ENCODE measurements around the gene TRIM46.

Gene TRIM46, protein sequence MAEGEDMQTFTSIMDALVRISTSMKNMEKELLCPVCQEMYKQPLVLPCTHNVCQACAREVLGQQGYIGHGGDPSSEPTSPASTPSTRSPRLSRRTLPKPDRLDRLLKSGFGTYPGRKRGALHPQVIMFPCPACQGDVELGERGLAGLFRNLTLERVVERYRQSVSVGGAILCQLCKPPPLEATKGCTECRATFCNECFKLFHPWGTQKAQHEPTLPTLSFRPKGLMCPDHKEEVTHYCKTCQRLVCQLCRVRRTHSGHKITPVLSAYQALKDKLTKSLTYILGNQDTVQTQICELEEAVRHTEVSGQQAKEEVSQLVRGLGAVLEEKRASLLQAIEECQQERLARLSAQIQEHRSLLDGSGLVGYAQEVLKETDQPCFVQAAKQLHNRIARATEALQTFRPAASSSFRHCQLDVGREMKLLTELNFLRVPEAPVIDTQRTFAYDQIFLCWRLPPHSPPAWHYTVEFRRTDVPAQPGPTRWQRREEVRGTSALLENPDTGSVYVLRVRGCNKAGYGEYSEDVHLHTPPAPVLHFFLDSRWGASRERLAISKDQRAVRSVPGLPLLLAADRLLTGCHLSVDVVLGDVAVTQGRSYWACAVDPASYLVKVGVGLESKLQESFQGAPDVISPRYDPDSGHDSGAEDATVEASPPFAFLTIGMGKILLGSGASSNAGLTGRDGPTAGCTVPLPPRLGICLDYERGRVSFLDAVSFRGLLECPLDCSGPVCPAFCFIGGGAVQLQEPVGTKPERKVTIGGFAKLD

DNA sequence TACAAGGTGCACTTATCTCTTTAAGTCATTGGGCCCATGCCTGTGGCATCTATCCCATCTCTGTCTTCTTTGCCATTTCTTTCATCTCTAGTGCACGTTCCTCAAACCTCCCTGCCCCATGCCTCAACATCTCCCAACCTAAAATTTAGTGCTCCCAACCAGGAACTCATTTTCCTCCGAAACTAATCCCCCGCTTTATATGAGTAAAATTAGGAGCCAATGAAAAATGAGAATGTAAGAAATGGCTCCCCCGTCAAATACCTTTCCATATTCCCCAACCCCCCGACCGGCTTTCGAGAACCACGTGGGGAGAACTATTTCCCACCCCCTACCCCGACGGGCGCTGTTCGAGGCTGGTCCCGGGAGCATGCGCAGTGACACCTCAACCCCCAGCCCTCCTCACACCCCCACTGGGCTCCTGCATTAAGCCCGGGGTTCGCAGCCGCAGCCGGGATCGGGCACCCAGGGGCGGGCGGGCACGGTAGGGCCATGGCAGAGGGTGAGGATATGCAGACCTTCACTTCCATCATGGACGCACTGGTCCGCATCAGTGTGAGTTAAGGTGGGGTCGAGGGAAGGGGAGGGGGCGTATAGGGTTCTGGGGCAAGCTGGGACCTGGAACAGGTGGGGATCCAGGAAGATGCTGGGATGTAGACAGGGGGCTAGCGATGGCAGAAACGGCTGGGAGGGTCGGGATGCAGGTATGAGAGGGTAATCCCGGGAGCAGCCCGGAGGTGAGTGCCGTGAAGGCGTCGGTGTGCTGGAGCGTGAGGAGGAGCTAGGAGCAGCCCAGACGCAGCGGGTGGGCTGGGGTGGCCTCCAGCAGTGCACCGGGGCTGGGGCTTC lies at the start of gene TRIM46:
Gene TRIM46 (plus strand): TSS at position 372 of the 846 bp plus-strand sequence. CDS start 118 bp downstream, at position 490.
- DNase-seq: no peak

DNA sequence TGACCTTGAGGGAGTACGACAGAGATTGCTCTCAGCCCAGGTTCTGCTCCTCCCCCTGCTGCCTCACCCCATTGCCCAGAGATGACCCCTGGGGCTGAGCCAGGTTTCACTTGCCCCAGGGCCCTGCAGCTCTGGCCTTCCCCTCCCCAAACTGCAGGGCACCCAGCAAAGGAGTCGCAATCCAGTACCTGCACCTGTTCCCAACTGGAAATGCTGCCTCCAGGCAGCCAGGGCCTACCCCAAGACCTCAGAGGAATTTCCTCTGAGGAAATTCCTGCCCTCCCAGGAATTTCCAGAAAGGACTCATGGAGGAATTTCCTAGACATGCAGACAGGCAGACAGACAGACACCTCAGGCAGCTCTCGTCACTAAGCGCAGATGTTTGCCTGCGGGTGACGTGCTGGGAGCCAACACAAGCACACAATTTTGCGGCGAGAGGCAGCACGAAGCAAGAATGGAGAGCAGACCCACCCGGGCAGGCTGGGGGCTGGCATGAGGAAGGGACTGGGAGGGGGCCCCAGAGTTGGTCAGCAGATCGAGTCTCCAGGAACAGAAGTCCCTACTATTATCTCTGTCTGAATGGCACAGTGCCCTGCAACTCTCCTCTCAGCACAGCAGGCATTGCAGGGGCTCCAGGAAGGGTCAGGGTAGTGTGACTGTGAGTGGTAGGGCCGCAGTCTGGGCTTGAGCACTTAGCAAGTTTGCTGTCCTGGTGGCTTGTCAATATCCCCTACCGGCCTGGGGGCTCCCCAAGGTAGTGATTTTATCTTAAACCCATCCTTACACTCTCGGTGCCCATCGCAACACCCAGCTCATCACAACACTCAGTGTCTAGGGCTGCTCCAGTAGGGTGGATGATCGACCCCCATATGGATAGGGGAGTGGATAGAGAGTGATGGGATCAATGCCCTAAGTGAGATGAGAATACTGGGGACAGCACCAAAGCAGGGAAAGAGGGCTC lies 48.9 kb upstream of the TRIM46 start:
- DNase-seq: no peak

DNA sequence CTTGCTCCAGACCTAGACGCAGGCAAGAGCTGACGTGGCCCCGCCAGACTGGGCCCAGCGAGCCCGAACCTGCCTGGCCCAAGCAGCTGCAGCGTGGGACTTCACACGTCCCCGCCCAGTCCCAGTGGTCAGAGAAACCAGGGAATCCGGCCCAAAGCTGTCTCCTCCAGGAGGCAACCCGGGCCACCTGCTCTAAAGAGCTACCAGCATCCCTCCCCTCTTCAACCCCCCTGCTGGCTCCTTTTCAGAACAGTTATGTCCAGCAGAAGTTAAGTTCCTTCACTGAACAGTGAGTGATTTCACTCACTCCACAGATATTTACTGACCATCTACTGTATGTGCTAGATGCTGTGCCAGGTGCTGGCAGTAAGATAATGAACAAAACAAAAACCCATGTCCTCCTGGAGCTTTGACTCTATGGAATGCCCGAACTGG lies 48.1 kb upstream of the TRIM46 start:
- no peak for DNase-seq

DNA sequence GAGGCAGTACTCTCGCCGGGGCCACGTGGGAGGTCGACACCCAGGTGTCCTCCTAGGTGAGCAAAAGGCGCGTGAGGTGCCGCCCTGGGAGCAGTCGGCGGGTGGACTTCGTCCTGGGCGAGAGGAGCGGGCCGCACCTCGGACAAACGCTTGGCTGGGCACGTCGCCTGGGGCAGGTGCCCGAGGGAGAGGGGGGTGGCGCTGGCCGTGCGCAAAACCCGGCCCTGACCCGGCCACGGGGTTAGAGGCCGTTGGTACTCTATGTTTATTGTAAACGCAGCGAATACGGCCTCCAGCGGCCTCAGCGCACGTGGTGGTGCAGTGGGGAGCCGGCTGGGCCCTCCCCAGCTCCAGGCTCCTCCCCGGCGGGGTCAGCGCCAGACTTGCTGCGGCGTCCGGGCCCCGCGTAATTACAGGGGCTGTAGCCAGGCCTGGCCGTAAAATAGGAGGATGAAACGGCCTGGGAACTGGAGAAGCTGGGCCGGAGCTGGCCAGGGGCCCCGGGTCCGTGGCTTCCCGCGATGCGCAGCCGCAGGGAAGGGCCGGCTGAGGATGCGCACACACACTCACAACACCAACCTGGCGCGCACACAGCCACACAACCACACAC lies 47.6 kb upstream of the TRIM46 start:
- peak; percentile 74 for DNase-seq

DNA sequence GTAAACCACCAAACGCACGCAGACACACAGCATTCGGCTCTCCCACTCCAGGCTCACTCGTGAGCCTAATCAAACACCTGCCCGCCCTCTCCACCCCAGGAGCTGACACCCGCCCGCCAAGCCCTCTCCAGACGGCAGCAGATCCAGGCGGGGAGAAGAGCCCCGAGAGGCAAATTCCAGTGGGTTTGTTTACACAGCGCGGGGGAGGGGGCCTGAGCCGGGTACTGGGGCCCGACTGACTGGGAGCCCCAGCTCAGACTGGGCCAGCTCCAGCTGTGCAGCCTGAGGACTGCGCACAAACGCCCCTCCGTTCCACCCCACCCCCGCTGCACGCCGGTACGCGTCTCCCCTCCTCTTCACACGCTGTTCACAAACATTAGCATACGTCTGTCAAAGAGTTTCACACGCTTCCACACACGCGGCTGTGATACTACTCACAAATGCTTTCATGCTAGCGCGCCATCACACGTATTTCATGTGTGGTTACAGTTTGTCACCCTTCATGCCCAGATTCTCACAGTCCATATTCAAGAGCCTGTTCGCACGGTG lies 47.0 kb upstream of the TRIM46 start:
- DNase-seq: peak; percentile 75

DNA sequence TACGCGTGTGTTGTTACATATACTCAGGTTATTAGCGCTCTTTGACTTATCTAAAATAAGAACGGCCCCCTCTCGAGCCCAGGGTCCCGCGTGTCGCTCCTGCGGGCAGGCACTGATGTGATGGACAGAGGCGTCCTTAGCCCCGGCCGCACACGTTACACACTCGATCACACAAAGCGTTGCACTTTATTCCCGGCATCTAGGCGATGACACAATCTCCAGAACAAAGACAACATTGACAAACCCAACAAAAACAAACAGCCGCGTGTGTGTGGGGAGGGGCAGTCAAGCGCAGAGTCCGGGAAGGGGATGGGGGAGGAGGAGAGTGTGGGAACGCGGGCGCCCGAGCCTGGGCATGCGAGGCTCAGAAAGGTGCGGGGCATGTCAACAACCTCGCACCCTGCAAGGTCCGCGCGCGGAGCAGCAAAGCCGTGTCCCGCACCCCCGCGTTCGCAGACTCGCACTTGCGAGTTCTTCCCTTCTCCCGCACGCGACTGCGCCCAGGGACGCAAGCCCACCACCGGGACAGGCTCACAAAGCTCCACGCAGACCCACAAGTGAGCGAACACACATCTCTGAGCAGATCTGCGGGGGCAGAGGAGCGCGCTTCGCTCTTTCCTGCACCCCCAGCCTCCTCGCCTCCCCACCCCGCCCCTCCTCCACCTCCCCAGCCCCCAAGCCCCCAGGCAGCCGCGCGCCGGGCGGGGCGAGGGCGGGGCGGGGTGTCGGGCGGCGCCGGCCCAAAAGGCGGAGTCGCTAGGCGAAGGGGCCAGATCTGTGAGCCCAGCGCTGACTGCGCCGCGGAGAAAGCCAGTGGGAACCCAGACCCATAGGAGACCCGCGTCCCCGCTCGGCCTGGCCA lies 46.3 kb upstream of the TRIM46 start, which contains the start of gene EFNA1:
Gene EFNA1 (plus strand): TSS at position 772 of the 862 bp plus-strand sequence. CDS start 102 bp downstream, outside the sequence.
- DNase-seq: peak; percentile 77

DNA sequence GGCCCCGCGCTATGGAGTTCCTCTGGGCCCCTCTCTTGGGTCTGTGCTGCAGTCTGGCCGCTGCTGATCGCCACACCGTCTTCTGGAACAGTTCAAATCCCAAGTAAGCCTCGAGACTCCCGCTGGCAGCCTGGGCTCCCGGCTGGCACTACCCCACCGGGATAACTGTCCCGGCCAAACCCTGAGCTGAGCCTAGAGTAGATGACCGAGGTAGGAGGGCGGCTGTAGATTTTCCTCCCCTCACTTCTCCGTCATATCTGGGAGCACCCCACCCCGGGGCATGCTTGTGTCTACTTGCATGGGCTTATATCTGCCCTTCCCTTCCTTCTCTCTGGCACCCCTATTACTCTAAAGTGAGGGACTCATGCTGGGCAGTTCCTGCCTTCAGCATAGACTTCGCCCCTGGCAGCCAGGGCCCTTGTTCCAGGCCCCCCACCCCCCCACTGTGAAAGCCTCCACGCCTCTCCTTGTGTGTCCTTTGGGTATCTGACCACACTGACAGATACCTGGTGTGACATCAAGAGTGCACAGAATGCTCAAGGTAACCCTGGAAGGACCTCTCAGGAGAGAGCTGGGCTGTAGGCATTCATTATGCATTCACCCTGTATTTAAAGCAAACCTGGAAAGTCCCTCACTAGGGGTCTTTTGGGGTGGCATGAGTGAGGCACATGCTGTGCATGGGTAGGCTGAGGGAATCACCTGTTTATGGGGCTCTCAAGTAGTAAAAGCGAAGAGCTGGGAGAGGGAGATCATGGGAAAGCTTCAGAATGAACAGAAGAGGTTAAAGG lies 45.5 kb upstream of the TRIM46 start:
- peak; percentile 59 for DNase-seq

DNA sequence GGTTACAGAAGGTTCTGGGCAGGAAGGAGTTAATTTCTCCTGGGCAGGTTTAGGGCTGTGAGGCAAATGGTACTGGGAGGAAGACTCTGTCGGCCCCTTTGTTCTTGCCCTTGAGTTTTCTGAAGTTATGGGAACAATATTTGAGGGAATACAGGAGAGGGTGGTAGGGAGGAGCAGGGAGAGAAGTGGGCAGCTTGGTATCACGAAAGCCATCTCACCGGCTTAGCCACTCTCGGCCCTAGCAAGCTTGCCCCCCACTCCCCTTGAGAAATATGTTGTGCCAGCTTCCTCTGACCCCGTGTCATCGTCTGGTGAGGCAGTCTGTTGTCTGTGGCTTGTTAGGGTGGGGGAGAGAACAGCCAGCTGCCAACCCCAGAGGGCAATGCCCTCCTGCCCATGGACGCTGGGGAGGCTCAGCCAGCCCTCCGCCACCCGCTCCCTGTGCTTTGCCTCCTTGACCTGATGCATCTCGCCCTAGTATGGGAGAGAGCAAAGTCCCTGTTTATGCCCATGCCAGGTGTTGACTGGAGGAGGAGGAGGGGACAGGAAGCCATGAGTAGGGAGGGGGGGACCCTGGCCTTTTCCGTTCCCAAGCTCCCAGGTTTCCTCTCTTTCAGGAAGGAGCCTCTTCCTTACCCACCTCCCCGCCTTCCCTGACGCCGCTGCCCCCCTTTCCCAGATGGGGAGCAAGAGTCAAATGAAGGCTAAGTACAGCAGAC lies 44.7 kb upstream of the TRIM46 start:
- peak; percentile 24 for DNase-seq

DNA sequence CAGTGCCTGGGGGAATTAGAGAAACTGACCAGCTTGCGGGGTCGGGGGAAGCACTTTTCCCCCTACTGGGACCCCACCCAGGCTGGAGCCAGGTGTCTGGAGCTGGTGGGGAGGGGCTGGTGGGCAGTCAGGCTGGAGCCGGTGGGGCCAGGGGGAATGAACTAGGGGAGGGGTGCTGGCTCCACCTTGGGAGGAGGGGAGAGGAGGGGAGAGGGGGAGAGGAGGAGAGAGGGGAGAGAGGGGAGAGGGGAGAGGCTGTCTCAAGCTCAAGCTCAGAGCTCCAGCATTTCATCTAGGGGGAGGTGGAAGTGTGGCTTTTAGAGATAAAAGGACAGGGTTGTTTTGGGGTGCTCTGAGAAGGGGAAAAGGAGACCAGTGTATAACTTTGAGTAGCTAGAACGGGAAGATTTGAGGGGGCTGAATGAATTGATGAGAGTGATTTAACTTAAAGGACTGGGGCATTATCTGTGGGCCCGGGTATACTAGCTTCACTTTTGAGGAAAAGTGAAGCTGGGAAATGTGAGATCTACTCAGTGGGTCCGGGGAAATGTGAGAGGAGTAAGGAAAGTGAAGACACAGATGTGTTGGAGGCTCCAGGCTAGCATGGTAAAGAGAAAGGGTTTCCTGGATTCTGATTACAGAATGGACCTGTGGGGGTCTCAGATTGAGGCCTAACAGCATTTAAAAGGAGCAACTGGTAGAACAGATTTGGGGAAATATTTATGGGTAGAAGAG lies 43.2 kb upstream of the TRIM46 start:
- no peak for DNase-seq

DNA sequence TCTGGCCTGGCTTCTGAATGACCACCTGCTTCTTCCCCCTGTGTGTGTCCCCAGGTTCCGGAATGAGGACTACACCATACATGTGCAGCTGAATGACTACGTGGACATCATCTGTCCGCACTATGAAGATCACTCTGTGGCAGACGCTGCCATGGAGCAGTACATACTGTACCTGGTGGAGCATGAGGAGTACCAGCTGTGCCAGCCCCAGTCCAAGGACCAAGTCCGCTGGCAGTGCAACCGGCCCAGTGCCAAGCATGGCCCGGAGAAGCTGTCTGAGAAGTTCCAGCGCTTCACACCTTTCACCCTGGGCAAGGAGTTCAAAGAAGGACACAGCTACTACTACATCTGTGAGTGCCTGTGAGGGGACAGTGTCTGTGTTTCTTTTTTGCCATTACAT lies 42.4 kb upstream of the TRIM46 start:
- DNase-seq: no peak

DNA sequence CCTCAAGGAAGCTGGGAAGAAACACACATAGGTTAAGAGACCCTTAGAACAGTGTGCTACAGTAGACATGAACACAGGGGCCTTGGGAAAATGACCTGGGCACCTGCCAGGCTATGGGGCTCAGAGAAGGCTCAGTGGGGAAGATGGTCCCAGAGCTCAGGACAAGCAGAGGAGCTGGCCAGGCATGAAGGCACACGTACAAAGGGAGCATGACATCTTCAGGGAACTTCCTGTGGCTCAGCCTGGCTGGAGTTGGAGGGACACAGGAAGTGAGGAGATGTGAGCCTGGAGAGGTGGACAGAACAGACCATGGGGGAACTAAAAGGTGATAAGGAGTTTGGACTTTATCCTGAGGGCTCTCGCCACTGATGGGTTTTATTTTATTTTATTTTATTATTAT lies 41.8 kb upstream of the TRIM46 start:
- DNase-seq: no peak

DNA sequence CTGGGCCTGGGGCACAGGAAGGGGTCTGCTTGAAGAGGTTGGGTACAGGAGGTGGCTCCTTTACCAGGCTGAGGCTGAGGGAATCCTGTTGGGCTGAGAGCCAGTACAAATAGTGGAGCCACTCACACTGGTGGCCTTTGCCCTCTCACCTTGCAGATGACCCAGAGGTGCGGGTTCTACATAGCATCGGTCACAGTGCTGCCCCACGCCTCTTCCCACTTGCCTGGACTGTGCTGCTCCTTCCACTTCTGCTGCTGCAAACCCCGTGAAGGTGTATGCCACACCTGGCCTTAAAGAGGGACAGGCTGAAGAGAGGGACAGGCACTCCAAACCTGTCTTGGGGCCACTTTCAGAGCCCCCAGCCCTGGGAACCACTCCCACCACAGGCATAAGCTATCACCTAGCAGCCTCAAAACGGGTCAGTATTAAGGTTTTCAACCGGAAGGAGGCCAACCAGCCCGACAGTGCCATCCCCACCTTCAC lies 39.8 kb upstream of the TRIM46 start:
- DNase-seq: no peak

DNA sequence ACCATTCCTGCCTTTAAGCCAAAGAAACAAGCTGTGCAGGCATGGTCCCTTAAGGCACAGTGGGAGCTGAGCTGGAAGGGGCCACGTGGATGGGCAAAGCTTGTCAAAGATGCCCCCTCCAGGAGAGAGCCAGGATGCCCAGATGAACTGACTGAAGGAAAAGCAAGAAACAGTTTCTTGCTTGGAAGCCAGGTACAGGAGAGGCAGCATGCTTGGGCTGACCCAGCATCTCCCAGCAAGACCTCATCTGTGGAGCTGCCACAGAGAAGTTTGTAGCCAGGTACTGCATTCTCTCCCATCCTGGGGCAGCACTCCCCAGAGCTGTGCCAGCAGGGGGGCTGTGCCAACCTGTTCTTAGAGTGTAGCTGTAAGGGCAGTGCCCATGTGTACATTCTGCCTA lies 39.3 kb upstream of the TRIM46 start:
- no peak for DNase-seq

DNA sequence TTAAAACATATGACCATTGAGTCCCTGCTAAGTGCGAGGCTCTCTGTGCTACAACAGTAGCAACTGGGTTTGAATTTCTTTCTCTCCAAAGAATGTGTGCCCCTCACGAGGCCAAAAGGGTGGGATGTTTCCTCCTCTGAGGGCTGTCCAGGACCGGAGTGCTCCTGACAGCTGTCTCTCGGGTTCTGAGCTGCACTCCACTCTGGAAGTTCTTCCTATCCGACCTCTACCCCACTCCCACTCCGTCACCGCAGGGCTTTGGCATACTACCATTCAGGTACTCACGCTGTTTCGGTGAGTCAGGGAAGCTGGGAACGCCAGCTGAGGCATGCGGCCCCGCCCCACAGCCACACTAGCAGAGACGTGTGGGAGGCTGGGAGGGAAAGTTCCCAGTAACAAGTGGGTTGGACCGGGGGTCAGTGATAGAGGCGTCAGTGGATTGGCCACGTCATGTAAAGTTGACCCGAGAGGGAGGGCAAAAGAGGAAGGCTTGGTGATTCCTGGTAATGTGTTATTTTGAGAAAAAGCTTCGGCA lies 38.7 kb upstream of the TRIM46 start:
- DNase-seq: no peak

DNA sequence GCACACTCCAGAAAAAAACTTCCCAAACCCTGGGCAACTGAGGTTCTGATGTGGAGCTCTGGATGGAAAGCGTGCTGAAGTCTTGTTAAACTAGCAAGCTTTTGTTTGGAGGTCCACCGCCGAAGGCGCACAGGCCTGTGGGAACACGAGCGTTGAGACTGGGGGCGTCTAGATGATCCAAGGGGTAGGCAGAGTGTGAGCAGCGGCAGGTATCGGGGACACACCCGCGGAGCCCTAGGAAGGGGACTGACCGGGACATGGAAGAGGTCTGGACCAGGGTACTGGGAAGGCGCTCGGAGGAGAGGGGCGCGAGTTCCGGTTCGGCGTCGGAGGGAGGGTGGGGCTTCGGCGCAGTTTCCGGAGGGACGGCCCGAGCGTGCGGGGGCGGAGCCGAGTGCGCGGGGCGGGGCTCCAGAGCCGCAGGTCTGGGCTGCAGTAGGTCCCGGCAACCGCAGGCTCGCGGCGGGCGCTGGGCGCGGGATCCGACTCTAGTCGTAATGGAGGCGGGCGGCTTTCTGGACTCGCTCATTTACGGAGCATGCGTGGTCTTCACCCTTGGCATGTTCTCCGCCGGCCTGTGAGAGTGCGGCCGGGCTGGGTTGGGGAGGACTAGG lies 38.1 kb upstream of the TRIM46 start, which contains the start of gene SLC50A1:
Gene SLC50A1 (plus strand): TSS at position 438 of the 614 bp plus-strand sequence. CDS start 60 bp downstream, at position 498.
- DNase-seq: peak; percentile 96

DNA sequence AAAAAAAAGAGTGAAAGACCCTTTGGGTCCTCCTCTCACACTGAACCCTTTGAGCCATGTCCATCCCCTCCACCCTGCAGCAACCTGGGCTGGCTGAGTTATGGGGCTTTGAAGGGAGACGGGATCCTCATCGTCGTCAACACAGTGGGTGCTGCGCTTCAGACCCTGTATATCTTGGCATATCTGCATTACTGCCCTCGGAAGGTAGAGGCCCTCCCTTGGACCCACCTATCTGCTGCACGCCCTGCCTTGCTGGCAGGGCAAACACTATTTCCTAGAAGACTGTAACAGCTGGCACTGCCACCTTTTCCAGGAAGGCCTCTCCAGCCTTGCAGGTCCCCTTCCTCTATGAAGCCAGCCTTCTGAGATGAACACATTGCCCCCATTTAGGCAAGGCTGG lies 36.9 kb upstream of the TRIM46 start:
- peak; percentile 24 for DNase-seq
